ENCODE data around the gene FAM149B1.
"Not testable (repeated sequence)": the region's sequence is repeated elsewhere in the genome, so short reads cannot be mapped to it uniquely, and the experiment has no call there.

FAM149B1 gene

GRCh38 chr10:73167783-73168464 is at the start of gene FAM149B1, which contains the start of gene ECD:
TSS of gene FAM149B1 (plus strand) at chr10:73168119. CDS start at chr10:73168340, 221 bp downstream.
TSS of gene ECD (minus strand) at chr10:73168008. CDS start at chr10:73163937, 4,071 bp downstream.
- peak; percentile 84 for DNase-seq (ENCODE audit: low read depth, low spot score)

GRCh38 chr10:73119457-73119856 is 48.5 kb upstream of the FAM149B1 start:
- DNase-seq (ENCODE audit: low read depth, low spot score): no peak

GRCh38 chr10:73119952-73120351 is 48.0 kb upstream of the FAM149B1 start:
- DNase-seq (ENCODE audit: low read depth, low spot score): no peak

DNA sequence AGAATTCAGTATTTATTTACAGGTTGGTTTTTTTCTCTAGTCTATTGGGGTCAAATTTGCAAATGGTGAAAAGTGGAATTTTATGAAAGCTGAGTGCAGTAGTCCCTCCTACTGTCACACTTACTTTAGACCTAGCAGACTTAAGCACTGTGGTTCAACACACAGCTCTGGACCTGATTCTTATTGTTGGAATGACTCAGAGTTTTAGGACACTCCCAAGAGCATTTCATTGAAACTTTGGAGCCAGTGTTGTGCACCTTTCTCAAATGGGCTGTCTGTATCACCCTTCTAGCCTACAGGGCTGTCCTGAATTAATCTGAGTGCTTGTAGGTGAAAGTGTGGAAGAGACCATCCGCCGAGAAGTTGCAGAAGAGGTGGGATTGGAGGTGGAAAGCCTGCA is 41.6 kb upstream of the FAM149B1 start:
- no peak for DNase-seq (ENCODE audit: low read depth, low spot score)

DNA sequence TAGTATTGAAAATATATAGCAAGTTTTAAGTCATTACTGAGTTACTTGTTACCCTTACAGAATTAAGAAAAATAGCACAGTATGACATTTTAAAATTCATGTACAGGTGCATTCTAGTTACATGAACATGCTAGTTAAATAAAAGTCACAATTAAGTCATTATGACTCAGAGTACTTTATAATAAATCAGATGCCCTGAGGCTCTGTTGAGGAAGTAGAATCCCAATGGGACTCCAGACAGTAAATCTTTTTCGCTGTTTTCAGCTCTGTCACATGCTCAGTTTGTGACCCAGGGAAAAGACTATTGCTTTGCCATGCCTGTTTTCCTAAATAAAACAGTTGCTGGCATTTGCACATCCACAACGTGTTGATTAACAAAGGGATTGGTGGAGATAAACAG is 36.6 kb upstream of the FAM149B1 start:
- no peak for DNase-seq (ENCODE audit: low read depth, low spot score)

GRCh38 chr10:73131913-73132686 is 35.8 kb upstream of the FAM149B1 start:
- no peak for DNase-seq (ENCODE audit: low read depth, low spot score)

- DNase-seq (ENCODE audit: low read depth, low spot score): no peak
Measured at GRCh38 chr10:73134727-73135126, 33.2 kb upstream of the FAM149B1 start.

- no peak for DNase-seq (ENCODE audit: low read depth, low spot score)
Measured at GRCh38 chr10:73136627-73137026, 31.3 kb upstream of the FAM149B1 start.

GRCh38 chr10:73139251-73139650 is 28.7 kb upstream of the FAM149B1 start:
- no peak for DNase-seq (ENCODE audit: low read depth, low spot score)

DNA sequence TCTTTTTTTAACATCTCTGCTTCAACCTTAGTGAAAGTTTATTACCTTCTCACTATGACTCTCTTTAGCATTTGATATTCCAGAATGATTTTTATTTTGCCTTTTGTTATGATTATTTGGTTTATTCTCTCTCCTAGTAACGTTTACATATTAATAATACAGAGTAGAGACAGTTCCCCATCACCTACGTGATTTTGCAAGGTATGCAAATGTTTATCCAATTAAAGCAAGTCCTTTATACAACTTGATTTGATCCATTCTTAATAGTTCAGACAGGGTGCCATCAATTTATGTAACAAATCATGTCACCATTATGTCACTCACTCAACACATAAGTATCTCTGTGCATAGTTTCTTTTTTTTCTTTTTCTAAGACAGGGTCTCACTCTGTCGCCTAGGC is 26.3 kb upstream of the FAM149B1 start:
- no peak for DNase-seq (ENCODE audit: low read depth, low spot score)

- DNase-seq (ENCODE audit: low read depth, low spot score): not testable (repeated sequence)
Measured at GRCh38 chr10:73150633-73151413, 17.1 kb upstream of the FAM149B1 start.

DNA sequence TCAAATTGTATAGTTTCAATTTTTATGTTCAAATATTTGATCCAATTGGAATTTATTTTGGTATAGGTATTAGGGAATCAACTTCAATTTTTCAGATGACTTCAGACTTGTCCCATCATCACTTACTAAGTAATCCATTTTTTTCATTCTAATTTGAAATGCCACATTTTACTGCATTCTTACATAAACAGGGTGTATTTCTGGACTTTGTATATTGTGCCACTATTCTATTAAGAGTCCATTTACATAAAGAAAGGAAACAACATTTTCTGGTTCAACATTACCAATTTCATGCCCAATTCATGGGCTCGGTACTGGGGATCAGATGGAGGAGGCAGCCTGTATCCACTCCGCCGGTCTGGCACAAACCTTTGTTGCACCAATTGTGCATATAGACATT is 15.9 kb upstream of the FAM149B1 start:
- no peak for DNase-seq (ENCODE audit: low read depth, low spot score)

DNA sequence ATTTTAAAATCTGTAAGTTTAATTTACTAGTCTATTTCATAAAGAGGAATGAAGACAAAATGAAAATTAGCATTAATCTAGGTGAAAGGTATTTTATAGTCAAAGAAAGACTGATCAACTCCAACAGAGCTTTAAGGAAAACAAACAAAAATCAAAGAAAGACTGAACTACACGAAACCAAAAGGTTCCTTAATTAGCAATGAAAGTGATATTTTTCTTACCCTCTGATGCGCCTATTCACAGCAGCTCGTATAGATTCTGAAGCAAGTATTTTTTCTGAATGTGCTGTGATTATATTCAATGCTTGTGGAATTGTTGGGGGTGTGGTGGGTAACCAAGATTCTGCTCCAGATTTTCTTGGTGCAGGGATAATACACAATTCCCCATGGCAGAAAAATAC is 11.9 kb upstream of the FAM149B1 start:
- DNase-seq (ENCODE audit: low read depth, low spot score): no peak

DNA sequence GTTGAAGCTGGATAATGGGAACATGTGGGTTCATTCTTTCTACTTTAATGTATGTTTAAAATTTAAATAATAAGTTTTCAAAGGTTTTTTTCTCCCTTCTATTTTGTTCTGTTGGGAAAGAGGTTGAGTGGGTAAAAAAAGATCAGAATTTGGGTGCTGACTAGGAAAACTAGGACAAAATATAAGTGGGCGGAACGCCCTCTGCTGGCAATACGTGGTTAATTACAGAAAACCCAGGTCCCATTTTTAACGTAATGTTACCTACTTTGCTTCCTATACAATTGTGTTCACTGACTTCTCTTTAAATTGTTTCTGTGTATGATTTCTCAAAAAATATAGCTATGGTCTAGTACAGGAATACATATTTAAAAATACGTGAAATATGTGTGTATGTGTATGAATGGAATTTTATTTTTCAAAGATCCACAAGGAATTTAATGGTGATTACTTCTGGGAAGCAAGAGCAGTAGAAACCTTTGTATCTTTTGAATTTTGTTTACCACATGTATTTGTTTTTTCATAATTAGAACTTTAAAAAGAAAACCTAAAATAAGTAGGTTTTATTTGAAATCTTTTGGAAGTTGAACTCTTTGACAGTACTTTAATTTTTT is 8.8 kb upstream of the FAM149B1 start:
- DNase-seq (ENCODE audit: low read depth, low spot score): no peak

GRCh38 chr10:73161079-73161478 is 6.8 kb upstream of the FAM149B1 start:
- no peak for DNase-seq (ENCODE audit: low read depth, low spot score)

GRCh38 chr10:73161662-73162061 is 6.3 kb upstream of the FAM149B1 start:
- no peak for DNase-seq (ENCODE audit: low read depth, low spot score)

DNA sequence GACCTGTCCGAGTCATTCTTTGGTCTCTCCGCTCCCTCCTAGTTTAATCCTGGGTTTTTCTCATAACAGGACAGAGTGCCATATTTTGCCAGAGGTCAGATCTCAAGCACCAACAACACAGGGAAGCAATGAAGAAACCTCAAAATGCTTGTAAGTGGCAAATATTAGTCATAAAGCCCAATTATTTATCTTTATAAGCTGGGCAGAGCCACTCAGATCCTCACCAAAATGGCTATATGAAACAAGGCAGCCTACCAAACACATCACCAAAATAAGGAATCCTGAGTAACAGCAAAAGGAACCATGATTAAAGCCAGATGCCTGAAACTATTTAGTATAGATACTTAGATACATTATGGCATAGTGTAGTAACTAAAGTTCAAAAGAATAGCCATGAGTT is 4.8 kb upstream of the FAM149B1 start:
- no peak for DNase-seq (ENCODE audit: low read depth, low spot score)

- DNase-seq (ENCODE audit: low read depth, low spot score): no peak
Measured at GRCh38 chr10:73166972-73167371, 947 bp upstream of the FAM149B1 start.

GRCh38 chr10:73167458-73167782 is 499 bp upstream of the FAM149B1 start:
- DNase-seq (ENCODE audit: low read depth, low spot score): no peak

GRCh38 chr10:73168465-73168803 is 515 bp downstream of the FAM149B1 start:
- DNase-seq (ENCODE audit: low read depth, low spot score): peak; percentile 3

DNA sequence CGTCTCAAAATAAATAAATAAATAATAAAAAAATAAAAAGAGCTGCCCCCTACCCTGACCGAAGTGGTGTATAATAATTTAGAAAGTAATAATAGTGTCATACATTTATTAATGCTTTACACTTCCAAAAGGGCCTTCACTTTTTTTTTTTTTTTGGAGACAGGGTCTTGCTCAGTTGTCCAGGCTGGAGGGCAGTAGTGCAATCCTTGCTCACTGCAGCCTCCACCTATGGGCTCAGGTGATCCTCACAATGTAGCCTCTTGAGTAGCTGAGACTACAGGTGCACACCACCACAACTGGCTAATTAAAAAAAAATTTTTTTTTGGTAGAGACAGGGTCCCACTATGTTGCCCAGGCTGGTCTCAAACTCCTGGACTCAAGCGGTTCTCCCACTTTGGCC is 1.4 kb downstream of the FAM149B1 start:
- DNase-seq (ENCODE audit: low read depth, low spot score): no peak

DNA sequence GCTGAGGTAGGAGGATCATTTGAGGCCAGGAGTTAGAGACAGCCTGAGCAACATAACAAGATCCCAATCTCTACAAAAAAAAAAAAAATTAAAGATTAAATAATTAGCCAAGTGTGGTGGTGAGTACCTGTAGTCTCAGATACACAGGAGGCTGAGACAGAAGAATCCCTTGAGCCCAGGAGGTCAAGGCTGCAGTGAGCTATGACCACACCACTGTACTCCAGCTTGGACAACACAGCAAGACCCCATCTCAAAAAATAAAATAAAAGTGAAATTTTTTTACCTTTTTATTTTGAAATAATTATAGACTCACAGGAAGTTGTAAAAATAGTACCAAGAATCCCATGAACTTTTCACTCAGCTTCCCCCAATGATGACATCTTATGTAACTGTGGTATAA is 4.9 kb downstream of the FAM149B1 start:
- no peak for DNase-seq (ENCODE audit: low read depth, low spot score)

Measured in iPS DF 19.7 (cell line).